Vagina (tissue), 2 donors: ENCODE results near the gene FGF21. TPM values are rescaled to one million over a fixed set of nuclear protein-coding genes. Genes with fewer than 3 reads are reported as not detected.

Experiments
- DNase-seq, 2 donors: peaks; one replicate each; pipeline ENCODE4 v3.0.0-alpha.2; 2017; ENCODE audit errors: extremely low spot score in 2 of 2
- H3K27ac ChIP-seq: fragments of 200-600 bp; sonication (generic); one replicate; pipeline ENCODE4 v1.5.1; 2019
- H3K27me3 ChIP-seq: fragments of 200-600 bp; sonication (generic); one replicate; pipeline ENCODE4 v1.5.1; 2019
- H3K36me3 ChIP-seq, 2 donors: fragments of 200-600 bp; sonication (generic); one replicate each; pipeline ENCODE4 v1.5.1; 2017 to 2019
- H3K4me1 ChIP-seq: fragments of 200-600 bp; sonication (generic); one replicate; pipeline ENCODE4 v1.5.1; 2019
- H3K4me3 ChIP-seq, 2 donors: fragments of 200-600 bp; sonication (generic); 1 replicate in 1 of 2; 2 replicates in 1 of 2; pipeline ENCODE4 v1.5.1; 2016 to 2019
- H3K9me3 ChIP-seq: fragments of 200-600 bp; sonication (generic); one replicate; pipeline ENCODE4 v1.5.1; 2019
- POLR2A ChIP-seq, 2 donors: fragments of 450-650 bp; IDR thresholded peaks; one replicate each; pipeline ENCODE4 v1.6.1; 2017; ENCODE audit warnings: antibody characterized with exemption in 2 of 2, mild to moderate bottlenecking in 2 of 2, moderate library complexity in 2 of 2
- POLR2AphosphoS5 ChIP-seq, 2 donors: sonication (generic); formaldehyde crosslinking; IDR thresholded peaks; one replicate each; pipeline ENCODE4 v1.9.0; 2017; ENCODE audit warnings: antibody characterized with exemption in 2 of 2, mild to moderate bottlenecking in 2 of 2, low read depth in 1 of 2; ENCODE audit not compliant: insufficient read depth in 1 of 2
- intact Hi-C: fragments of 100-400 bp; cut with DNase I; formaldehyde crosslinking; loops from one replicate; pipeline ENCODE4 v1.15.1; 2023
- total RNA-seq: library from RNA; depleted of rRNA; stranded (reverse); fragments of >200 nt; gene quantifications from one replicate; pipeline ENCODE4 v1.2.3, GENCODE V29; 2016
- TF ChIP-seq, protein P1 (sequence below), 3 experiments: fragments of 450-650 bp in 2 of 3; fragments of 200-600 bp in 1 of 3; sonication (generic) in 1 of 3; IDR thresholded peaks; one replicate each; pipeline ENCODE4 v1.5.1; 2017 to 2019; ENCODE audit warnings: antibody characterized with exemption in 3 of 3, mild to moderate bottlenecking in 2 of 3, moderate library complexity in 2 of 3

The FGF21 gene
- total RNA-seq, 1 donor from 2014 or later, result not detected

DNA sequence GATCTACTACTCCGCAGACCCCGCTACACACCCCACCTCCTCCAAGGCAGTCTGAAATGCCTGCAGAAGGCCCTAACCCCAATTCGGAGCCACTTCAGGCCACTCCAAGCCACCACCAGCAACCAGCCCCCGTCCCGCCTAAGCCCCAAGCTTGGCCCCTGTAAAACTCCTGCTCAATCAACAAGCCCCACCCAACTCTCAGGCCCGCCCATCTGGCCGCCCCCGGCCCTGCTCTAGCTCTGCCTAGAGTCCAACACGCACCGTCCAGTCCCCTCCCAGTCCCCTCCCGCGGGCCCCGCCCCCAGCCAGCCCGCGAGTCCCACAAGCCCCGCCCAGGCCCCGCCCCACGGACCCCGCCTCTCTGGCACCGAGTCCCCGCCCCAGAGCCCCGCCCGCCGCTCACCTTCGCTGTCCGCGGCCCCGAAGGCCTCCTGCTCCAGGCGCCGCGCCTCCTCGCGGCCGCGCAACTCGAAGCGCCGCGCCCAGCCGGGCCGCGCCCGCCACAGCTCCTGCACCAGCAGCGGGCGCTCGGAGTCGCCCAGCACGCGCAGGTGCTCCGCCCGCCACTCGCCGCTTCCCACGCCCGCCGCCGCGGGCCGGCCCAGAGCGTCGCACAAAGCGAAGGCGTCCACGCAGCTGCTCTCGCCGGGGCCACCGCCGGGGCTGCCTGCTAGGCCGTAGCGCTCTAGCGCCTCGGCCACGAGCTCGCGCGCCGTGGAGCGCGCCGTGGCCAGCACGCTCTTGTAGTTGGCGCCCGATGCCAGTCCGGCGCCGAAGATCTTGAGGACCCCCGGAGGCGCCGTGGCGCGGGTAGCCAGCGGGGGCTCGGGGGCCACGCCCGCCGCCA lies 16.5 kb upstream of the FGF21 start:
- Histone ChIP-seq H3K27me3 (no peaks in the 10 kb centered on the region), H3K27ac (peak overlapping the region; percentile 88), H3K9me3 (no peaks in the 10 kb centered on the region), H3K4me1 (peaks cover 26% of the 10 kb centered on the region), H3K4me3 (peak overlapping the region; percentile 57 to 65), H3K36me3 (no peaks in the 10 kb centered on the region)
- DNase-seq, result no peak
- TF ChIP-seq POLR2A (IDR thresholded peaks at IDR 0.05) (peak in 1 of 2 donors; percentile 32), POLR2AphosphoS5 (IDR thresholded peaks at IDR 0.05; ENCODE audit: insufficient read depth in 1 of 2, low read depth in 1 of 2) (peak in 1 of 2 donors; percentile 10)
- TF ChIP-seq, protein P1, sequence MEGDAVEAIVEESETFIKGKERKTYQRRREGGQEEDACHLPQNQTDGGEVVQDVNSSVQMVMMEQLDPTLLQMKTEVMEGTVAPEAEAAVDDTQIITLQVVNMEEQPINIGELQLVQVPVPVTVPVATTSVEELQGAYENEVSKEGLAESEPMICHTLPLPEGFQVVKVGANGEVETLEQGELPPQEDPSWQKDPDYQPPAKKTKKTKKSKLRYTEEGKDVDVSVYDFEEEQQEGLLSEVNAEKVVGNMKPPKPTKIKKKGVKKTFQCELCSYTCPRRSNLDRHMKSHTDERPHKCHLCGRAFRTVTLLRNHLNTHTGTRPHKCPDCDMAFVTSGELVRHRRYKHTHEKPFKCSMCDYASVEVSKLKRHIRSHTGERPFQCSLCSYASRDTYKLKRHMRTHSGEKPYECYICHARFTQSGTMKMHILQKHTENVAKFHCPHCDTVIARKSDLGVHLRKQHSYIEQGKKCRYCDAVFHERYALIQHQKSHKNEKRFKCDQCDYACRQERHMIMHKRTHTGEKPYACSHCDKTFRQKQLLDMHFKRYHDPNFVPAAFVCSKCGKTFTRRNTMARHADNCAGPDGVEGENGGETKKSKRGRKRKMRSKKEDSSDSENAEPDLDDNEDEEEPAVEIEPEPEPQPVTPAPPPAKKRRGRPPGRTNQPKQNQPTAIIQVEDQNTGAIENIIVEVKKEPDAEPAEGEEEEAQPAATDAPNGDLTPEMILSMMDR (IDR thresholded peaks at IDR 0.05), result no peak
- intact Hi-C loops, result loop anchor here (10.0 kb wide), 1 partner anchor 64 kb away; the partner anchor contains the start of gene NTN5

DNA sequence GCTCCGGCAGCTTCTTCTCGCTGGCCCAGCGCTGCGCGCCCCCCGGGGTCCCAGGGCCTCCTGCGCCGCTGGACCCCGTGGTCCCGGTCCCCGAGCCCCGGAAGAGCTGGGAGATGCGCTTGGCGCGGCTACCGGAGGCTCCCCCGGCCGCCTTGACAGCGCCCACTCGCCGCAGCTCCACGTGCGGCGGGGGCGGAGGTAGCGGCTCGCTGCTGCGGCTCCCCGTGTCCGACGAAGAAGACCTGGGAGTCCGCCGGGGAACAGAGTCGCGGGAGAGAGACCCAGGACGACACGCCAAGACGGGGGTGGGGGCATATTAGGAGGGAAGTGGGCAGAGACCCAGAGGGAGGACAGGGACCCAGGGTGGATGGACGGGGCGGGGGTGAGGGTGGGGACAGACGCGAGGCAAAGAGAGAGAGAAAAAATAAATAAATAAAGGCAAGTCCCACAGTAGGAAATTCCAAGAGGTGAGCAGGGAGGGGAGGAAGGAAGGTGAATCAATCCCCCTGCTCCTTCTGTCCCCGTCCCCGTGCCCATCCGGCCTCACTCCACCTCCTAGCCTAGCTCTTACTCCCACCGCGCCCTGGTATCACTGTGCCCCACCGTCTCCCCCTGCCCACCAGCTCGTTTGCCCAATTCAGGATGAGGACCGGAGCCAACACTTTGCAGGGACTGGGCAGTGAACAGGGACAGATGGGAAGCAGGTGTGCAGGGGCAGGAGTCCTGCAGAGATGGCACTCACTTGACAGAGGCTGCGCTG lies 15.7 kb upstream of the FGF21 start:
- intact Hi-C loops, result loop anchor here (10.0 kb wide), 1 partner anchor 65 kb away; the partner anchor contains the start of gene NTN5
- H3K27ac ChIP-seq, result peak overlapping the region; percentile 88
- H3K4me3 ChIP-seq, result peak overlapping the region; percentile 57 to 65

DNA sequence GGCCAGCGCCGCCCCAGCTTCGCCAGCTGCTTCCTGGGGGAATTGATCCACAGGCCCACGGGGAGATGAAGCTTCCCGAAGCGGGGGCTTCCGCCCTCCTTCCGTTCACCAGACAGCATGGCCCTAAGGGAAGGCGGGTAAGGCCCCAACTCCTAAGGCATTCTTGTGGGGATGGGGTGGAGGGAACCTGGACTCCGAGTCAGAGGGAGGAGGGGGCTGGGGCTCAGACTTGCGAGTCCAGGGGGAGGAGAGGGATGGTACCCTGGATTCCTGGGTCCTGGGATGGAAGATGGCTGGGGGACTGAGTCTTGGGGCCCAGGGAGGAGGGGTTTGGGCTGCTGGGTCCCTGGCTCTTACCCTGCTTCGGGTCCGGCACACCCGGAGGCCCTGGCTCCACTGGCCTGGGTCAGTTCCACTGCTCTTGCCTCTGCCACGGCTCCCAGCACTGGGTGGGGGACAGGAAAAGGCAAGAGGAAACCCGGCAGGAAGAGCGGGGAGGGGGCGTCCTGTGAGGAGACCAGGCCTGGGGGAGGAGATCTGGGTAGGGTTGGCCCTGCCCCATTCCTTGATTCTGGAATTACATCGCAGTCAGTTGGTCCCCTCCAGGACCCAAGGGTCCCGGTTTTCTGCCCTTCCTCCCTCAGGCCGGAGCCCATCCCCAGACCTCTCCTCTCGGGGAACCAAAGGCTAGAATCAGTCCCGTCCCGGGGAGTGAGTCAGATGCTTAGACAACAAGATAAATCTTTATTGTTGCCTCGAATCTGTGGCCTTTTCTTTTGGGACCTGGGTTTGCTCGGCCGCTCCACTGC lies 15.0 kb upstream of the FGF21 start, which contains the start of gene RASIP1:
RASIP1 (minus strand) TSS at position 447 of the 809 bp plus-strand sequence; CDS start at position 119, 328 bp downstream.
- Histone ChIP-seq H3K4me1 (peaks cover 22% of the 10 kb centered on the region), H3K4me3 (peak within 1 kb of the TSS; percentile 57 to 65), H3K27ac (peak within 1 kb of the TSS; percentile 88), H3K9me3 (no peaks in the 10 kb centered on the region), H3K27me3 (no peaks in the 10 kb centered on the region), H3K36me3 (no peaks in the 10 kb centered on the region)
- TF ChIP-seq POLR2AphosphoS5 (IDR thresholded peaks at IDR 0.05; ENCODE audit: insufficient read depth in 1 of 2, low read depth in 1 of 2) (peak in 1 of 2 donors; percentile 45), POLR2A (IDR thresholded peaks at IDR 0.05) (no peak)
- TF ChIP-seq, protein P1 (IDR thresholded peaks at IDR 0.05), result no peak
- DNase-seq, result no peak
- intact Hi-C loops, result no loop called here

More for the DNA sequence above, 15.7 kb upstream of the FGF21 start:
- Histone ChIP-seq H3K9me3 (no peaks in the 10 kb centered on the region), H3K4me1 (peaks cover 26% of the 10 kb centered on the region), H3K36me3 (no peaks in the 10 kb centered on the region), H3K27me3 (no peaks in the 10 kb centered on the region)
- DNase-seq, result no peak
- TF ChIP-seq, protein P1 (IDR thresholded peaks at IDR 0.05), result no peak
- no peak for TF ChIP-seq POLR2A (IDR thresholded peaks at IDR 0.05)
- TF ChIP-seq POLR2AphosphoS5 (IDR thresholded peaks at IDR 0.05; ENCODE audit: insufficient read depth in 1 of 2, low read depth in 1 of 2), result no peak

DNA sequence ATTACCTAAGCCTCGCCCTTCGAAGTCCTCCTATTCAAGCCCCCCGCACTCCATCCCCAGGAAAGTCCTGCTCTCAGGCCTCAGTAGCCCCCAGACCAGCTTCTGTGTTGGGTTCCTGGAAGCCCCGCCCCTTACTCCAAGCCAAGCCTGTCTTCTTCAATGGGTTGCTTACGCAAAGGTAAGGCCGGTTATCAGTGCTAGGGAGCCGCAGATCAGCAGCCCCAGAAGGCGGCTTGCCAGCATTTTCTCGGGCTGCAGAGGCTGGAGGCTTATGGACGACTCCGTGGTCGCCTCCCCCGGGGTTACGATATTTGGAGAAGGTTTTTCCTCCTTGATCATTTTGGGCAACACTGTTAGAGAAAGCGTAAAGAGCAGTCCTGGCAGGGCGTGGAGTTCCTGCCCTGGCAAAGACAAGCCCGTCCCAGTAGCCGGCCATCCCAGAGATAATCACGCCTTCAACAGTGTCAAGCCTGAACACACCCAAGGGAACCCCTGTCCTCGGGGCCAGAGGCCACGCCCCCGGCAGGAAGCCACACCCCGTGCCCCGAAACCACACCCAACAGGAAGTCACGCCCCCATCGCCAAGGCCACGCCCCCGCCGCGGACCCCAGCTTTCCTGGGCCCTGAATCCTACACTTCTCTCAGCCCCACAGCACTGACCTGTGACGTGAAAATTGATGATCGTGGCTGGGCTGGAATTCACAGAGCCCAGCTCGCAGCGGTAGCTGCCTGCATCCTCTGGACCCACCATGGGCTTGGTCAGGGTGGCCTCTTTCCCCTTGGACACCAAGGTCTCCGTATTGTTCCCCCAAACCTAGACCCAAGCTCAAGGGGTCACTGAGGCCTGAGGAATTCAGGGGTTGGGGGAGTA lies 14.0 kb upstream of the FGF21 start:
- intact Hi-C loops, result no loop called here
- H3K27me3 ChIP-seq, result no peaks in the 10 kb centered on the region
- peak overlapping the region in 1 of 2 donors; percentile 65 for H3K4me3 ChIP-seq
- H3K27ac ChIP-seq, result peak overlapping the region; percentile 88
- H3K9me3 ChIP-seq, result no peaks in the 10 kb centered on the region
- H3K36me3 ChIP-seq, result no peaks in the 10 kb centered on the region
- peaks cover 21% of the 10 kb centered on the region for H3K4me1 ChIP-seq
- TF ChIP-seq POLR2A (IDR thresholded peaks at IDR 0.05), result no peak
- TF ChIP-seq POLR2AphosphoS5 (IDR thresholded peaks at IDR 0.05; ENCODE audit: insufficient read depth in 1 of 2, low read depth in 1 of 2), result peak in 1 of 2 donors; percentile 32
- no peak for DNase-seq
